ENCODE measurements around the gene LAPTM5.
A peak's percentile ranks its signal among the peaks of the same experiment; 100 is the strongest.

The LAPTM5 gene

GRCh38 chr1:30754684-30755171 lies 2.8 kb downstream of the LAPTM5 start:
- no peak for DNase-seq

- no peak for DNase-seq
Observed at GRCh38 chr1:30753660-30754123, 3.9 kb downstream of the LAPTM5 start.

- DNase-seq: no peak
Observed at GRCh38 chr1:30753118-30753517, 4.5 kb downstream of the LAPTM5 start.

- no peak for DNase-seq
Observed at GRCh38 chr1:30752651-30752908, 5.0 kb downstream of the LAPTM5 start.

GRCh38 chr1:30751830-30752650 lies 5.5 kb downstream of the LAPTM5 start:
- no peak for DNase-seq

- no peak for DNase-seq
Observed at GRCh38 chr1:30750731-30751291, 6.8 kb downstream of the LAPTM5 start.

GRCh38 chr1:30749691-30750583 lies 7.6 kb downstream of the LAPTM5 start:
- no peak for DNase-seq

GRCh38 chr1:30748699-30749401 lies 8.7 kb downstream of the LAPTM5 start:
- no peak for DNase-seq

GRCh38 chr1:30748098-30748698 lies 9.4 kb downstream of the LAPTM5 start:
- DNase-seq: peak; percentile 30

GRCh38 chr1:30747033-30748008 lies 10.3 kb downstream of the LAPTM5 start:
- no peak for DNase-seq

GRCh38 chr1:30746212-30747032 lies 11.2 kb downstream of the LAPTM5 start:
- DNase-seq: no peak

GRCh38 chr1:30745834-30746208 lies 11.8 kb downstream of the LAPTM5 start:
- no peak for DNase-seq

GRCh38 chr1:30745156-30745833 lies 12.3 kb downstream of the LAPTM5 start:
- no peak for DNase-seq

- DNase-seq: no peak
Observed at GRCh38 chr1:30744060-30744756, 13.4 kb downstream of the LAPTM5 start.

GRCh38 chr1:30743584-30744059 lies 14.0 kb downstream of the LAPTM5 start:
- peak; percentile 3 for DNase-seq

GRCh38 chr1:30742963-30743559 lies 14.5 kb downstream of the LAPTM5 start:
- no peak for DNase-seq

- DNase-seq: no peak
Observed at GRCh38 chr1:30742300-30742962, 15.1 kb downstream of the LAPTM5 start.
